HUDEP-2 (cell line): ENCODE data around the gene TUBGCP3.

Experiments used
- DNase-seq, 76 experiments: peaks; one replicate each; lab custom pipeline; 2025; ENCODE audit not compliant: unreplicated experiment in 76 of 76; lab: John Stamatoyannopoulos, UW

Gene TUBGCP3

DNA sequence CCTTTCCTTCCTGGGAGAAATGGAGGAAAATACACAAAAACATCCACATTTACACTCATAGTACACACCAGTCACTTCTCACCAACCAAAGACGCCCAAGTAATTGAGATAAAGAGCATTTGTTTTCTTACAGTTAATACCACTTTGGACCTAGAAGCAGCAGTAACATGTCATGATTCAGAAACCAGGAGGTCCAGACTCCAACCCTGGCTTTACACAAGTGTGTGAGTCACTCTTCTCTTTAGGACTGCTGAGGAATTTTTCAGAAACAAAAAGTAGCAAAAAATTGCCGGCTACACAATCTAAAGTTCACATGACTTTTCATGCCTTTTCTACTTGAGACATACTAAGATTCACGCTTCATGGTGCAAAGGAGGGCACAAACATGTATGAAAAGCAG is 42.1 kb downstream of the TUBGCP3 start:
- DNase-seq, result no peak

DNA sequence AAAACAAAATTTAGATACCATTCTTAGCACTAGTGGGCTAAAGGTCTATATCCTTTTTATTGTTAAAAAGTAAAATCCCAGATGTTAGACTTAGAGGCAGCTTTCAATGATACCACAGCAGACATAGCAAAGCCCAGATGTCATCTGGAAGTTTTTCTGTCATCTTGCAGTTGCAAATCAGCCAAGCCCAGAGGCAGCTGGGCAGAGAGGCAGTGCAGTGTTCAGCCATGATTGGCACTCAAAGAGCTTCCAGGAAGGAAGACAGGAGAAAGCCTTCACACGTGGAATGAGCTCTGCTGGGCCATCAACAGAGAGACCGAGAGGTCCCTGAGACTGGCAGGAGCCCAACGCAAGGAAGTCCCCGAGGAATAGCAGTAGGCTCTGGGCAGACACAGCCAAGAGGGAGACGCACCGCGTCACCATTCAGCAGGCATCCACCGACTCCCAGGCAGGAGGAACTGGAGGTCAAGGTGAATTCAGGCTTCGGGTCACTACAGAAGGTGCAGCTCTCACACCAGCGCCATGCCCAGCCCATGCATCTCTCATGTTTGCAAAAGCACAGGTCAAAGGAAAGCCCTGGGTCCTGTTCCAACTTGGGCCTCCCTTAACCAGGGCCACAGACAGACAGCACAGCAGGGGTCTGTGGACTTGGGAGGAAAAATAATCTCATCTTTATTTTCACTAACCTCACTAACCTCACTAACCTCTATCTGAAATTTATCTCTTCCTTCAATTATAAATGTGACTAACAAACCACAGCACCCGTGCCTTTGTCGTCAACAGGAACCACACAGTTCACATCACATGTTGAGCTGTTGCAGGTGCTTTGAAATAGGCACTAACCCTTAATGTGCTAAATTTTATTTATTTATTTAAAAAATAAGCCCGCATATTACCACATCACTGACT is 54.9 kb downstream of the TUBGCP3 start:
- no peak for DNase-seq

DNA sequence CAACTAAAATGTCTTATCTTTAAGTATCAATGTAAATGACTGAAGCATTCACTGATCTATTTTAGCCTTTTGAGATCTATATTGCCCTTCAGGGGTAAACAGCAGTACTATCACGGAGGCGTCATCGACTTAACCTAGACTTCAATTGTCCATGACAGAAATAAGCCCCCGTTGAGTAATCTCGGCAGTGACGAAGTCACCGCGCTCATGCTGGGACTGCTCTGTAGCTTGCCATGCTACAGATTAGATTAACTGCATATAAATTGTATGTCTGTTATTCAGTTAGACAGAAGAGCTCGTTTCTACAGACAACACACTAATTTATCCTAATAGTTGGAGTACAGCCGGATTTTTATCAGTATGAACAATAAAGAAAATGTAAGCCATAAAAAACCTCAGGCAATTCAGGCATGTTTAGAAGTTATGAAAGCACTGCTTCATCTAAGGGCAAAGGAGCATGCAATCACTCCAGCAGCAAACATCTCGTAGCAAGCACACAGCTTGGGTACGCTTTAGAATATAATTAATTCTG is 56.6 kb downstream of the TUBGCP3 start:
- no peak for DNase-seq

DNA sequence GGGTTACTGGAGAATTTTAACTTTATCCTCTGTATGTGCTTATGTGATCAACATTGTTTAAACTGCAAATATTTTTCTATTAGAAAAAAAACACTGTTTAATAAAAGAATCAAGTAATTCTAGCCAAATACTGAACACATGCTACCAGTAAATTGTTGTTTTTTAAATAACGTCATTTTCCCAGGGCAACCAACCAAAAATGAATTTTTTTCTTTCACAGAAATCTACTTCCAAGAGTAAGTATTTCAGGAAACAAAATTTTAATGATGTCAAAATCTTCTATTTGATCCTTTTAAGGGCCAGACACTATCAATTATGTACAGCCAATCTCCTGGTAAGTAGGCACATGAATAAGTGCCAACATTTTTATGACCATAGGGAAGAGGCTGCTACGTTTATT is 57.1 kb downstream of the TUBGCP3 start:
- DNase-seq, result no peak

DNA sequence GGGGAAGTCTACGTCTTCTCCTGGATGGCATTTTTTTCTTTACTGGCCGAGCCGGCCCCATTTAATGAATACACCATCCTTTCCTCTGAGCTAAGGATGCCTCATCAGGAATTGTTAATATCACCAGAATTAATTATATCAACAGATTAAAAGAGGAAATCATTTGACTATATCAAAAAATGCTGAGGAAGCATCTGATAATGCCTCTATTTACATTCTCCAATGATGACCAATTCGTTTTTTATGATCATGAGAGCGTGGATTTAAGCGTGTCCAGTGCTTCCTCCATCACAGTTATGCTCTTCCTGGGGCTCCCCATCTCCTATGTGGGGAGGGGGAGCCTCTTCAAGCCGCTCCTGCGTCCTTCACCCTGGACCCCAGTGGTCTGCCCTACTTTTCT is 58.7 kb downstream of the TUBGCP3 start:
- no peak for DNase-seq

DNA sequence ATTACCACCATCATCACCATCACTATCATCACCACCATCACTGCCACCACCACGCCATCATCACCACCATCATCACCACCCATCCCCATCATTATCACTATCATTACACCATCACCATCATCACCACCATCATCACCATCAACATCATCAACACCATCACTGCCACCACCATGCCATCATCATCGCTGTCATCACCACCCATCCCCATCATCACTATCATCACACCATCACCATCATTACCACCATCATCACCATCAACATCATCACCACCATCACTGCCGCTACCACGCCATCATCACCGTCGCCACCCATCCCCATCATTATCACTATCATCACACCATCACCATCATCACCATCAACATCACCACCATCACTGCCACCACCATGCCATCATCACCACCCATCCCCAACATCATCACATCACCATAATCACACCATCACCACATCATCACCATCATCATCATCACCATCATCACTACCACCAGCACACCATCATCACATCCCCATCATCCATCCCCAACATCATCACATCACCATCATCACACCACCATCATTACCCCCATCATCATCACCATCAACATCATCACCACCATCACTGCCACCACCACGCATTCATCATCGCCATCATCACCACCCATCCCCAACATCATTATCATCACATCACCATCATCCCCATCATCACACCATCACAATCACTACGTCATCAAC is 61.7 kb downstream of the TUBGCP3 start:
- no peak for DNase-seq

DNA sequence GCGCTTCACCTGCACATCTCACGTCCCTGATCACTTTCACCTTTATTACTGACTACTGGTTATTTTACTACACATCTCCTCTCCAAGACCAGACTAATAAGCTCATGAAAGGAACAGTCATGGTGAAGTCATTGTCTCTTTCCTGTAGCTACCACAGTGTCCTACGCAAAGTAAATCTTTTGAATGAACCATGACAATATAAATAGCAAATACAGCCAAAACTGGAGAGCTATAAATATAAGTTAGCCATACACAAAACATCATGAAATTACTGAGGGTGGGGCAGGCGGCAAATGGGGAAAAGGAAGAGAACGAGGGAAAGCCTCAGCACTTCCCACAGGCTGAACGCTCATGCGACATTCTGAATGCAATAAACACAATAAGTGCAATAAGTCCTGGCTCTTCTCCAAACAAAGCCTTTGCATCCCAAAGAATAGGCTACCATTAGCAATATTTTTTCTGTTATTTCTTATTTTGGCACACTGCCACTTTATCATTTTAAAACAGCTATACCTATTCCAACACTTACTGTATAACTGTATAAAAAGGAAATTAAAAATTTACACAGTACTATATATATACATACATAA is 62.5 kb downstream of the TUBGCP3 start:
- no peak for DNase-seq

DNA sequence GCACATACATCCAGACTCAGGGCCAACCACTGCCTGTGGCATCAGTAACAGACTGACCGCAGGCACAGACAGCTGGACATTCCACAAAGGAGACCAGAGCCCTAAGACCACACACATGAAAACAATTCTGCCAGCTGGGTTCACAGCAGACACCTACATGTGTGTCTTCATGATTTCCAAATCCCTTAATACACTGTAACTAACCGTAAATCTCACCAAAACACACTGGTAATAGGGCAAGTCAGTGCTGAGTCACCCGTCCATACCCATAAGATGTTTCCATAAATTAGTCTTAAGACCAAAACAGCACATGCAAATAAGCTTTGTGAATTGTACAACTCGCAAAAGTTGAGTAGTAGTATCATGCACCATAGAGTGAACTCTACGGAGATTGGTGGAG is 65.4 kb downstream of the TUBGCP3 start:
- DNase-seq, result no peak

DNA sequence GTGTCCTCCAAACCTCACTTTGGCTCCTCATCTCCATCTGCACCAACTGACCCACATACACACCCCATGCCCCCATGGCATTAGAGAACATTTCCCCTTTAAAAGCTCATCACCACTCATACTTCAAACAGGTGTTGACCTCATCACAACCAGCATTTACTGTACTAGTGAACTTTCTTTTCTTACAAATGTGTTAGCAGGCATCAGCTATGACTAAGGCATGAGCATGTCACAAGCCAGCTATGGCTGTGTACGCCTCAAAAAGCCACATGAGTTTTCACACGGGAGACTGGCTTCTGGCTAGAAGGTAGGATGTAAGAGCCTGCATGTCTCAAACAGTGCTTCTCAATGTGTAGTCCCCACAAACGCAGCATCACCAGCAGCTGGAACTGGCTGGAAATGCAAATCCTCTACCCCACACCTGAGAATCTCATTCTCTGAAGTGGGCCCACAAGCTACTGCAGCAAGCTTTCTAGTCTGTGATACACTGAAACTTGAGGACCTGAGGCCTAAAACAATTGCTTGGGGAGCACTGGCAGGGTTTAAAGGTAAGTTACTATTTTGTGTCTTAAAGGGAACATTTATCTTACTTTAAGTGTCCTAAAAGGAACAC is 66.8 kb downstream of the TUBGCP3 start:
- DNase-seq, result no peak

DNA sequence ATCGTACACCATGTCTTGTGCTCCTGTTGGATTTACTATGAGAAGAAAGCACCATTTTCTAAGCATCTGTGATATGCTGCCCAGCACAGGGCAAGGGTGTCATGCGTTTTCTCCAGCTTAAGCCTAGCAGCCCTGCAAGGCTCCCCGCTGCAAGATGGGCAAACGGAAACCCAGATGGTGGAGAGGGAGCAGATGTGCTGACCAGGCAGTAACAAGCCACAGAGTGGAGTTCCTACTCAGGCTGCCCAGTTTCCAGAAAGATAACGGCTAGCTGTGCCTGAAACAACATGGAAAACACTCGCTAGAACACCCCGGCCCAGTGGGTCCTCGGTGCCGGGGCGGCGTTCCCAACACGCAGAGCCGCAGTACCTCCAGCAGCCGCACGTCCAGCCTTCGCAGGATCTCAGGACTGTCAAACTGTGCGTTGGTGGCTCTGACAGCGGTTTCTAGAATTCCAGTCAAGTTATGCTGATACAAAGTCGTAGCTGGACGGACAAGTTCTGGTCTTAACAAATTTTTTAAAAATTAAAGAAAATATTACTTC is 68.4 kb downstream of the TUBGCP3 start:
- DNase-seq, result no peak

DNA sequence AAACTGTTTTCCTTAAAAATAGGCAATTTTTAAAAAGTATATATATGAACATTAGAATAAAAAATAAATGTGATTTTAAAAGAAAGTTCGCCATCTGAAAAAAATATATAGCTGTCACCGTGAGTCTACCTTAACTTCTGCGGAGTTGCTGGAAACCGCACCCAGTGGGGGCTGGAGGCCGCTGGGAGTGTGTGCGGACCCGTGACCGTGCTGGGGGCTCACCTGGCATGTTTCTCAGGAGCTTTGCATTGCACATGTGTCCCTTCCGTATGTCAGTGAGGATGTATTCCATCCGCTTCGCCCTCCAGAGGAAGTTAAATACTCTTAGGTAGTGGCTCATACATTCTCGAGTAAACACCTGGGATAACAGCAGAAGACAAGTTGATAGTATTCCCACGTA is 71.7 kb downstream of the TUBGCP3 start:
- DNase-seq, result no peak

DNA sequence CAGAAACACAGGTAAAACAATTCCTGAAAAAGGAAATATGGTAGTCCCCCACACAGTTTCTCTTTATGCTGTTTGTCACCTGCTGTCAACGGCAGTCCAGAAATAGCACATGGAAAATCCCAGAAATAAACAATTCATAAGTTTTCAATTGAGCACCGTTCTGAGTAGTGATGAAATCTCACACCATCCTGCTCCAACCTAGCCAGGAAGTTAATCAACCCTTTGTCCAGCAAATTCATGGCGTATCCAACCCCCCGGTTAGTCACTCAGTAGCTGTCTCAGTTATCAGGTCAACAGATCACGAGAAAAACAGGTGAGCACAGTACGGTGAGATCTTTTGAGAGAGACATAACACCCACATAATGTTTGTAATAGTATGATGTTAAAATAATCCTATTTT is 74.2 kb downstream of the TUBGCP3 start:
- DNase-seq, result no peak

DNA sequence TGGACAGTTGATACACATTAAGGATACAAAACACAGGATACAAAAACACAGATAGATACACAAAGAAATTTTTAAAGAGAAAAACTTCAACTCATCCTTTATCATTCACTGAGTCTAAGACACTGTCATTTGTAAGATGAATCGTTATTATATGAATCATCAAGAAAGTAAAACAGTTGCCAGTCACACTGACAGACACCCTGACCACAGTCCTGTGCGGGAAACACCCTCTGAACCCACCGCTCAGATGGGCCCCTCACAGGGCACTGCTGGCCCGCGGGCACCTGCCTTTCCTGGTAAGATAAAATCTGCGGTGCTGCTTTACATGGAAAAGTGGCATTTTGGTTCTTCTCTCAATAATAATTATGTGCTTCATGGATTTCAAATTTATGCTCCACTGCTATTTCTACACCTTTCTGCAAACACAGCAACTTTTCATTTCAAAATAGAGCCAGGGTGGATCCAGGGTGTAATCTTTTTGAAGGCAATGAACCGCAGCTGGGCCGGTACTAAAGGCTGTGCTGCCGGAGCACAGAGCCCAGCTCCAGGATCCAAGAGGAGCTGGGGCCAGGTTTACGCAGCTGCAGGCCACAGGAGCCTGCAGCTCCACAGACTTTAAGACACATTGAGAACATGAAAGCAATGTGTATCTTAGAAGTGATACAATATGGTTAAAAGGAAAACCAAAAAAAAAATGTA is 76.8 kb downstream of the TUBGCP3 start:
- DNase-seq, result no peak

DNA sequence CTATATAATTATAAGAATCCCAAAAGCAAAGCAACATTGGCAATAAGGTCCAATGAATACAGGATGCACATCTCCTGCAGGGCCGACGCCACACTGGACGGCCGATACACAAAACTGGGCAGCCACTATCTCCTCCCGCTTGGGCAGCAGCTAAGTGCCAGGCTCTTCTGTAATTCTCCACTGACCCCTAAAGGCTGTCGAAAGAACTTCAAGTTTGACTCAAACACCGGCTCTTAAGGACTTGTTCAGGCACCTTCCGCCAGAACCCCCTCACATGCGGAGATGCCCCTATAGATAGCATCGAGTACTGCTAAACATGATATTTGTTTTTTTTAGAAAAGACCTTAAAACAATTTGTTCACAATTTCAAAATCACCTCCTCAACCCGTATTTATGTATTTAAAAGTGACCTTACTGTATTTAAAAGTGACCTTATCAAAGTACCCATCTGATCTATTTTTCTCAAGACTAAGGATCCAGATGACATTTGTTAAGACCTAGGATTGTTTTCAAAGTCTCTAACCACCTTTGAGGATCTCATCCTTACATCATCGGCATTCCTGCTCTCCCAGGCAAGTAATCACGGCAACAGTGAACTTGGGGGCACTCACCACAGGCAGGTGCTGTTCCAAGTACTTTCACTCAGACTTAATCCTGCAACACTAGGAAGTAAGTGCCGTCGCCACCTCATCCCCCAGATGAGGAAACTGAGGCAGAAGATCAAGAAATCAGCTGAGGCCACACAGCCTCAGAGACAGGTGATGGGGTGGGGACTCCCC is 77.8 kb downstream of the TUBGCP3 start:
- peak in 19 of 76 experiments; percentile 2 to 46 (median 11) for DNase-seq

DNA sequence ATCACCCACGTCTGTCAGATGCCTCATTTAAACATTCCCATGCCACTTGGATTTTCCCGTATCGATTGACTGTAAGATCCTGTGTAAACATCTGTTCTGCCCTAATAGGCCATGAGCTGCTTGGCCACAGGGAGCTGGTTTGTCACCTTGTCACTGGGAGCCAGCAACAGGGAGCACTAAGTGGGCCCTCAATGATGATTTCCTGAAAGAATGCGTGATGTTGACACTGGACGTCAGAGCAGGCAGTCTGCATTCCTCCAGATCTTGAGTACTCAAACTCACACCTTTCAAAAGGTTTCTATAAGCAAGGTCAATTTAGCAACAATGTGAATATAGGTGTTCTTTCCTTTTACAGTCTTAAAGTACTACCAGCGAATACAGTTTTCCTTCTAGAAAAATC is 78.8 kb downstream of the TUBGCP3 start:
- DNase-seq, result no peak

DNA sequence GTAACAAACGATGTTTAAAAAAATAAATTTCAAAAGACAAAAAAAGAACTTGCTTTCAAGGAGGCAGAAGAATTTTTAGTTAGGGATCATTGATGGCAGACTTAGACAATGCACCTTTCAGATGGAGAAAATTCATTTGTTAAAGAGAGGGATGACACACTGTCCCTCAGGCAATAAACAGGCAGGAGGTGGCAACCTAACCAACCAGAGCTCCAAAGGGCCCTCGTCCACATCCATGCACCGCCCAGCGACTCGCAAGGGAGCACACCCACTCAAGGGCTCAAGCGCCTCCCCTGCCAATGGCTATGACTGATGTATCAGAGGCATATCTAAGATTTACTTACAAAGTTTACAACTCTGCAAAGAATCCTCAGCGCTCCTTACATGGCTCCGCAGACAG is 81.9 kb downstream of the TUBGCP3 start:
- DNase-seq, result no peak

DNA sequence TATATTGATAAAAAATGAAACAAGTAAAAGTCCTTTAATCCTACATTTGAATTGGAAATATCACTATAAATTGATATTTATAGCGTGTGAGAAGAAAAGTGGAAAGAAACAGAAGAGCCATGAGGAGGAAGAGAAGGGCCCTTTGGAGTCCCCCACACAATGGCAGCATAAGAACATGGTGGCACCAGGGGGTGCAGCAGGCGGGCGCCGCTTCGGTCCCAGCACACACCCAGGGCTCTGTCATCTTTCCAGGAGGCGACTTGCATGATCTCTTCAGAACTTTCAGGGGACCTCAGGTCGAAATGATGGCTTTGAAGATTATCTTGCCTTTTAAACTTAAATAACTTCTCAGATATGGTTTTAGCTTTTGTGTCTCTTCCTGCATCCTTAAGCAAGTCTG is 91.8 kb downstream of the TUBGCP3 start:
- no peak for DNase-seq

DNA sequence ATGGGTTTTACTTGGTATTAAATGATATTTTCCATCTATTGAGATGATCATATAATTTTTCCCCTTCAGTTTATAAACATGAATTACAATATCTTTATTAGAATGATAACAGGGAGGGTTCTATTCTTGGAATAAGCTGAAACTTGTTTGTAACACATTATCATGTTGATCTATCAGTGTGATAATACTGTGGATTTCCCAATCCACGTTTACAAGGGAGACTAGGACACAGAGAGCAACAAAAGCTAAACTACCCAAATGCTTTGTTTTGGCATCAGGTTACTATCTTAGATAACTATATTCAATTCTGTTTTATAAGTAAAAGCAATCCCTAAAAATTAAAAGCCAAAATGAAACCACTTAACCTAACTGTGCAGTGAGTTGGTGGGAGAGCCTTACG is 92.5 kb downstream of the TUBGCP3 start:
- DNase-seq, result no peak

DNA sequence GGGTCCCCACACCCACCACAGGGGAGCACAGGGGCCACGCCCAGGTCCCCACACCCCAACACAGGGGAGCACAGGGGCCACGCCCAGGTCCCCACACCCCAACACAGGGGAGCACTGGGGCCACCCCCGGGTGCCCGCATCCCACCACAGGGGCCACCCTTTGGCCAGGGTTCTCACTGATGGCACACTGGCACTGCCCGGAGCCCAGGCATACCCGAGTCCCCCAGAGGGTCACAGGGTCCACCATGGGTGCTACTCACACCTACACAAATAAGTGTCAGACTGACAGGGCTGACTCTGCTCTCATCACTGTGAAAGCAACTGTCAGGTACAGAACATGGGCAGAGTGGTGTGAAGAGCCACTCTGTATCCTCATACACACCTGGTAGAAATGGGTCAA is 98.8 kb downstream of the TUBGCP3 start:
- DNase-seq, result no peak
